T follicular helper cell (primary cell): ENCODE results near the gene MYCBPAP.

ENCODE experiments used
- DNase-seq: peaks from one replicate; pipeline ENCODE4 v3.0.0-alpha.2; 2020; ENCODE audit warnings: low read depth

Gene MYCBPAP

DNA sequence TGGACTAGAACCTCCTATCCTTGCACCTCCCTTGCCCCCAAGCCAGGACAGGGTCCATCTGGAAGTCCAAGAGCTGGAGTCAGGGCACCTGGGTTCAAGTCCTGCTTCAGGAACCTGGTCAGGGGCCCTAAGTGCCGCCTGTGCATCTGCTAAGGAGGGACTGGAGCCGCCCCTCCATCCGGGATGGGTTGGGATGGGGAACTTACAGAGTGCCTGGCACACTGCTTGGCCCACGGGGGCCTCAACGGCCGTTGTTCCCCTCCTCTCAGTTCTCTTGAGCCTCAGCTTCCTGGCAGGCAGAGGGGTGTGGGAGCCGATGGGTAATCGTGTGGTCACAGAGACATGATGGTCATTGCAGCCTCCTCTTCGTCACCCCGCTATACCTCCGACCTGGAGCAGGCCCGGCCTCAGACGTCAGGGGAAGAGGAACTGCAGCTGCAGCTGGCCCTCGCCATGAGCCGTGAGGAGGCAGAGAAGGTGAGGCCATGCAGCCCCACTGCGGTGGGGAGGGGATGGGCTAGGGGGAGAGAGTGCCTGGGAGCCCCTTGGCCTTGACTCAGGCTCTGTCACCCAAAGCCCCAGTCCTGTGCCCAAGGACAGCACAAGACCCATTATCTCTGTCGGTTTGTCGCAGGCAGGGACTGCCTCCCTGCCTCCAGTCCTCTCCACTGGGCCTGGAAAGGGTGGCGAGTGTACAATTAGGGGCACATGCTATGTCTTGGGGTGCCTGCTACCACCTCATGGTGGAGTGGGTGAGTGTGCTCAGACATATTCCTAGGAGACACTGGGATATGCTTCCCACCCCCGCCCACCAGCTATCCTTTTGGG, 29.7 kb downstream of the MYCBPAP start:
- no peak for DNase-seq

DNA sequence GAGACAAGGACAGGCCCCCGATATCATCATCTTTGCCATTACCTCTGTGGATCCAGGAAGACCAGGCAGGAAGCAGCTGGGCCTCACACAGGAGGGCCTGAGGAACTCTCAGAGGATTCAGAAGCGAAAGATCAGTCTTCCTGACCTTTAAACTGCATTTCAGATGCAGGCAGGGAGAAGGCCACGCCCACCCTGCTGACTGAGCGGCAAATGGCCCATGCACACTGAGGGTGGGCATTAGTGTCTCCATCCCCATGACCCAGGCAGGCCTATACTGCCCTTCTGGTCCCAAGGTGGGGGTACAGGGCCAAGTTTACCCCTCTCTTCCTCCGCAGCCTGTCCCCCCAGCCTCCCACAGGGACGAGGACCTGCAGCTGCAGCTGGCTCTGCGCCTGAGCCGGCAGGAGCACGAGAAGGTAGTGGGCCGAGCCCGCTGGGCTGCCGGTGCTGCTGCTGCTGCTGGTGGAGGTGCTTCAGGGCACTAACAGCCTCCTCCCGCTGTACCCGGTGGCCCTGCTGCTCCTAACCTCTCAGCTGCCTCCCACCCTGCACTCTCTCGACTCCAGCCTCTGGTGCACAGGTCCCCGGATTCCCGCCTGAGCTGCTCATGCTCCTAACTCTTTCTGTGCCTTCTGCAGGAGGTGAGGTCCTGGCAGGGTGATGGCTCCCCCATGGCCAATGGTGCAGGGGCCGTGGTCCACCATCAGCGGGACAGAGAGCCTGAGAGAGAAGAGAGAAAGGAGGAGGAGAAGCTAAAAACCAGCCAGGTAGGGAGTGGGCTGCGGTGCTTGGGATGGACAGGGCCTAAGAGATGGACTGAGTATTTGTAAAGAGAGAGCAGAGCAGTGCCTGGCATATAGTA, 30.5 kb downstream of the MYCBPAP start:
- DNase-seq = no peak

GRCh38 chr17:50539762-50540559, 31.7 kb downstream of the MYCBPAP start:
- no peak for DNase-seq

DNA sequence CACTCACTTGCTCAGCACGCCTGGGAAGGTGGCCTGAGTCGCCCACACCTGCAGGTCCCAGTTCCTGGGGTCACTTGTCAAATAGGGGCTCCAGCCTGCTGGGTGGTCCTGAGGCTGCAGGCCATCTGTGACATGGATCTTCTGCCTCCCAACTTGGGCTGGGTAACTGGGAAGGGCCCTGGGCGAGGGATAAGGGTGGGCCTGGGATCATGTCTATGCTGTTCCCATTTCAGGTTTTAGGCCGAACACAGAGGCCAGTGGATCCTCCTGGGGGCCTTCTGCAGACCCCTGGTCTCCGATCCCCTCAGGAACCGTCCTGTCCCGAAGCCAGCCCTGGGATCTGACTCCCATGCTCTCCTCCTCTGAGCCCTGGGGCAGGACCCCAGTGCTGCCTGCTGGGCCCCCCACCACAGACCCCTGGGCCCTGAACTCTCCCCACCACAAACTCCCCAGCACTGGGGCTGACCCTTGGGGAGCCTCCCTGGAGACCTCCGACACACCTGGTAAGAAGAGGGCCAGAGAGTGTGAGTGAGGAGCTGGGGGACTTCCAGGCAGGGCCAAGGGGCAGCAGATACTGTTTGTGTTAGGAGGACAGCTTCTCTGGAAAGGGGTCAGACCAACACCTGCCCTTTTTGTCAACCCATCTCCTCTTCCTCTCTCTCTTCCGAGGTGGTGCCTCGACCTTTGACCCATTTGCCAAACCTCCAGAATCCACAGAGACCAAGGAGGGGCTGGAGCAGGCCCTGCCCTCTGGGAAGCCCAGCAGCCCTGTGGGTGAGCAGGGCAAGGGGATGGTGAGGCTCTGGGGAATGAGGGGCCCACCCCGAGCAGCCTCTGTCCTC, 32.5 kb downstream of the MYCBPAP start:
- no peak for DNase-seq

DNA sequence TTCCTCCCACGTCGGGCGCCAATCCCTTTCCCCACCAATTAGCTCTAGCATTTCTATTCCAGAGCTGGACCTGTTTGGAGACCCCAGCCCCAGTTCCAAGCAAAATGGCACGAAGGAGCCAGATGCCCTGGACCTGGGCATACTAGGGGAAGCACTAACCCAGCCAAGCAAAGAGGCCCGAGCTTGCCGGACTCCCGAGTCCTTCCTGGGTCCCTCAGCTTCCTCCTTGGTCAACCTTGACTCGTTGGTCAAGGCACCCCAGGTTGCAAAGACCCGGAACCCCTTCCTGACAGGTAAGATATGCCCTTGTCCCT, 33.1 kb downstream of the MYCBPAP start:
- no peak for DNase-seq

DNA sequence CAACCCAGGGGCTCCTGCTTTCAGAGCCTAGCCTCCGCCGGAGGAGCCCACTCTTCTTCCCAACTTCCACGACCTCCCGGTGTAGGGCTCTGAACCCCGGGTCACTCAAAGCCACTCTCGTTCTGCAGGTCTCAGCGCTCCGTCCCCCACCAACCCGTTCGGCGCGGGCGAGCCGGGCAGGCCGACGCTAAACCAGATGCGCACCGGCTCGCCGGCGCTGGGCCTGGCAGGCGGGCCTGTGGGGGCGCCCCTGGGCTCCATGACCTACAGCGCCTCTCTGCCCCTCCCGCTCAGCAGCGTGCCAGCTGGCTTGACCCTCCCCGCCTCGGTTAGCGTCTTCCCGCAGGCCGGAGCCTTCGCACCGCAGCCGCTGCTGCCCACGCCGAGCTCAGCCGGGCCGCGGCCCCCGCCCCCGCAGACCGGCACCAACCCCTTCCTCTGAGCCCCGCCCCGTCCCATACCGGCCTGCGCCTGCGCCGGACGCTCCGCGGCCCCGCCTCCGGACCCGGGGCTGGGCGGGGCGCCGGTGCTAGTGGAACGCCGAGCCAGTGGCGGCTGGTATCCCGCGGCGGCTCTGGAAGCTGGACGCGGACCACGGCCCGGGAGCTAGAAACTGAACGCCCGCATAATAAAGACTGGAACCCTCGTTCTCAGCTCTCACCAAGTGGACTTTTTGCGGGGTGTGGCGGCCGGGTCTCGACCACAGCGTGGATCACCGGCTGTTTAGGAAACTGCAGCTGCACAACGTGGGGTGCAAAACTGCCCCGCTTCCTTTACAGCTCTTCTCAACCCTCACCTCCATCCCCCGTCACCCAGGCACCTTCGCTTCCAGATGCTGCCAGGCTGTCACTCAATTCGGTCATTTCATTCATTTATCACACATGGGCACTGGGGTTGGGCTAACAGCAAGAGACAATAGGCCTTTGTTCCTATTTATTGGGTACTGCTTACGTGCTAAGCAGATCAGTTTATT, 33.8 kb downstream of the MYCBPAP start:
- DNase-seq = peak; percentile 67

GRCh38 chr17:50542795-50543774, 34.8 kb downstream of the MYCBPAP start:
- no peak for DNase-seq

GRCh38 chr17:50544516-50544915, 36.3 kb downstream of the MYCBPAP start:
- DNase-seq = no peak

- no peak for DNase-seq
These were observed 37.1 kb downstream of the MYCBPAP start for GRCh38 chr17:50545311-50545710.

- DNase-seq = no peak
These were observed 38.4 kb downstream of the MYCBPAP start for GRCh38 chr17:50546701-50547034.

GRCh38 chr17:50547035-50547735, 38.9 kb downstream of the MYCBPAP start, which contains the start of gene SPATA20:
Gene SPATA20, plus strand, starts transcription at chr17:50547174. Its CDS starts 35 bp downstream, at chr17:50547209.
- DNase-seq = peak; percentile 72

DNA sequence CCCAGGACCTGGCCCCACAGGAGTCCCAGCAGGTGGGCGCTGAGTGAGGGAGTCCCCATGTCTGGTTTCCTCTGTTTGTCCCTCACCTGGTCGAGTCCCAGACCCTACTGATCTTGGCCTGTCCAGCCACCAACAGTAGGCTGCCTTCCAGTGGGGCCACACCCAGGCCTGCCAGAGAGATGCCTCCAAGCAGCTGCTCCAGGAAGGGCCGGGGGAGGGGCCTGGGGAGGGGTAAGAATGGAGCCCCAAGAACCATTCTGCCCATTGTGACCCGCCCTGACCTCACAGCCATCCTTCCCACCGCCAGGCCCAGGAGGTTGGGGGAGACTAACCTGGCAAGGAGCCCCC, 39.5 kb downstream of the MYCBPAP start:
- no peak for DNase-seq

GRCh38 chr17:50548831-50549230, 40.6 kb downstream of the MYCBPAP start:
- DNase-seq = no peak

DNA sequence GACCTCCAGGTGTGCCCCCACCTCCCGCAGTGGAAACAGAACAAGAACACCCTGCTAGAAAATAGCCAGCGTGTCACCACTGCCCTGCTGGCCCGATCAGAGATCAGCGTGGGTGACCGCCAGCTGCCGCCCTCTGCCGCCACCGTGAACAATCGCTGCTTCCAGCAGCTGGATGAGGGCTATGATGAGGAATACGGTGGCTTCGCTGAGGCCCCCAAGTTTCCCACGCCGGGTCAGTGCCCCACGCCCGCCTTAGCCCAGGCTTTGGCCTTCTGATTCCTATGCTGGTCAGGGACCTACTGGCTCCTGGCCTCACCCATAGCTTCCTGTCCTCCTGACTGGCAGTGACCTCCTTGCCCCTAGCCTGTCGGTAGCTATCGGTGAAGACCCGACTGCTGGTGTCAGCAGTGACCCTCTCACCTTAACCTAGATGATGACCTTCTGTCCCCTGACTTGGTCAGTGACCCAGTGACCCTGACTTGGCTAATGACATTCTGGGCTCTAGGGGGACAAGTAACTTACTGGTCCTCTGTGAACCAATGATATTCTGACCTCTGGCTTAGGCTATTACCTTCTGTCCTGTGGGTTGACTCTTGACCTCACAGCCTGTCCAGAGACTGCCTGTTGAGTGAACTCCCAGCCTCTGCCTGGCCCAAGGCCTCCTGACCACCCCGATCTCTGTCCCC, 41.2 kb downstream of the MYCBPAP start:
- DNase-seq = no peak

- DNase-seq = no peak
These were observed 41.7 kb downstream of the MYCBPAP start for GRCh38 chr17:50549969-50550368.

GRCh38 chr17:50550661-50551432, 42.6 kb downstream of the MYCBPAP start:
- DNase-seq = no peak

GRCh38 chr17:50551433-50551815, 43.2 kb downstream of the MYCBPAP start:
- DNase-seq = no peak
